Right cardiac atrium (tissue), 5 donors: ENCODE data around the gene UBP1. TPM values are rescaled to one million over a fixed set of nuclear protein-coding genes. Genes with fewer than 3 reads are reported as not detected.
"Not testable (repeated sequence)": the region's sequence is repeated elsewhere in the genome, so short reads cannot be mapped to it uniquely, and the experiment has no call there.

Experiments
- ATAC-seq, 2 donors: fragments of 200-7000 bp; cut with Tn5 transposase; one replicate each; pipeline versions ENCODE4 v1.8.0 to v1.9.1; 2020; ENCODE audit warnings: moderate library complexity in 2 of 2, mild to moderate bottlenecking in 1 of 2
- DNase-seq, 3 donors: peaks; one replicate each; pipeline ENCODE4 v3.0.0-alpha.2; 2020
- H3K27ac ChIP-seq: one replicate; pipeline ENCODE4 v1.5.1; 2013; ENCODE audit warnings: mild to moderate bottlenecking, low read length, control low read depth, moderate library complexity
- H3K27me3 ChIP-seq: one replicate; pipeline ENCODE4 v1.6.1; 2013; ENCODE audit not compliant: control insufficient read depth, insufficient read depth
- H3K4me1 ChIP-seq: one replicate; pipeline ENCODE4 v1.6.1; 2013; ENCODE audit warnings: low read length; ENCODE audit not compliant: control insufficient read depth, insufficient read depth
- H3K4me3 ChIP-seq: one replicate; pipeline ENCODE4 v1.5.1; 2013; ENCODE audit warnings: low read length, control low read depth
- H3K9me3 ChIP-seq: one replicate; pipeline ENCODE4 v1.6.1; 2013; ENCODE audit warnings: low read length; ENCODE audit not compliant: control insufficient read depth
- WGBS: extraction: QIAGEN DNeasy Blood & Tissue Kit; methylation state at CpG from one replicate; pipeline ENCODE4 v1.1.7; 2013; 5-methylcytosine and 5-hydroxymethylcytosine counted together
- intact Hi-C, 4 donors: fragments of 100-400 bp; cut with DNase I; formaldehyde crosslinking; loops; one replicate each; pipeline versions ENCODE4 v1.11.0 to v1.14.0; 2022 to 2023
- long read RNA-seq, 4 donors: library from polyadenylated mRNA; unstranded; transcript quantifications; one replicate each; pipeline ENCODE4 v2.0.0, GENCODE V29; 2020 to 2021
- polyA plus RNA-seq: library from polyadenylated mRNA; stranded (reverse); fragments of 200-250 nt; gene quantifications from one replicate; pipeline ENCODE4 v1.2.3, GENCODE V29; 2013
- total RNA-seq, 4 donors: library from RNA; stranded (reverse); fragmentation: NEBNext Ultra II Directional; extraction: Animal tissue kit (Norgen Biotek cat#: 25700); gene quantifications; one replicate each; pipeline ENCODE4 v1.2.1, GENCODE V29; 2021
- donor health status: healthy with polysubstance abuse.
- donor health status: DM: no; HTN: yes; CAD: no.
- donor health status: DM: no; HTN: no; CAD: no.
- donor health status: DM: no; HTN: yes; CAD: no; lungs with severe emphysema.
- donor health status: DM: yes; HTN: yes; CAD: no.

Gene UBP1, protein sequence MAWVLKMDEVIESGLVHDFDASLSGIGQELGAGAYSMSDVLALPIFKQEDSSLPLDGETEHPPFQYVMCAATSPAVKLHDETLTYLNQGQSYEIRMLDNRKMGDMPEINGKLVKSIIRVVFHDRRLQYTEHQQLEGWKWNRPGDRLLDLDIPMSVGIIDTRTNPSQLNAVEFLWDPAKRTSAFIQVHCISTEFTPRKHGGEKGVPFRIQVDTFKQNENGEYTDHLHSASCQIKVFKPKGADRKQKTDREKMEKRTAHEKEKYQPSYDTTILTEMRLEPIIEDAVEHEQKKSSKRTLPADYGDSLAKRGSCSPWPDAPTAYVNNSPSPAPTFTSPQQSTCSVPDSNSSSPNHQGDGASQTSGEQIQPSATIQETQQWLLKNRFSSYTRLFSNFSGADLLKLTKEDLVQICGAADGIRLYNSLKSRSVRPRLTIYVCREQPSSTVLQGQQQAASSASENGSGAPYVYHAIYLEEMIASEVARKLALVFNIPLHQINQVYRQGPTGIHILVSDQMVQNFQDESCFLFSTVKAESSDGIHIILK
- 10 to 100 TPM; 41.6 to 47.4 (median 45.8) TPM for total RNA-seq
- polyA plus RNA-seq, result 22.4 TPM
- long read RNA-seq, donor 1, full-length matches to known transcripts, result 33 of 52 reads
- long read RNA-seq, donor 1, partial matches to known transcripts, result 10 of 52 reads
- long read RNA-seq, donor 1, other reads (novel, unspliced or antisense), result 9 of 52 reads
- long read RNA-seq, donor 2, full-length matches to known transcripts, result 18 of 21 reads
- long read RNA-seq, donor 2, partial matches to known transcripts, result 3 of 21 reads
- long read RNA-seq, donor 2, other reads (novel, unspliced or antisense), result 0 of 21 reads
- long read RNA-seq, donor 3, full-length matches to known transcripts, result 6 of 26 reads
- long read RNA-seq, donor 3, partial matches to known transcripts, result 7 of 26 reads
- long read RNA-seq, donor 3, other reads (novel, unspliced or antisense), result 13 of 26 reads
- long read RNA-seq, donor 4, full-length matches to known transcripts, result 25 of 29 reads
- long read RNA-seq, donor 4, partial matches to known transcripts, result 2 of 29 reads
- long read RNA-seq, donor 4, other reads (novel, unspliced or antisense), result 2 of 29 reads

DNA sequence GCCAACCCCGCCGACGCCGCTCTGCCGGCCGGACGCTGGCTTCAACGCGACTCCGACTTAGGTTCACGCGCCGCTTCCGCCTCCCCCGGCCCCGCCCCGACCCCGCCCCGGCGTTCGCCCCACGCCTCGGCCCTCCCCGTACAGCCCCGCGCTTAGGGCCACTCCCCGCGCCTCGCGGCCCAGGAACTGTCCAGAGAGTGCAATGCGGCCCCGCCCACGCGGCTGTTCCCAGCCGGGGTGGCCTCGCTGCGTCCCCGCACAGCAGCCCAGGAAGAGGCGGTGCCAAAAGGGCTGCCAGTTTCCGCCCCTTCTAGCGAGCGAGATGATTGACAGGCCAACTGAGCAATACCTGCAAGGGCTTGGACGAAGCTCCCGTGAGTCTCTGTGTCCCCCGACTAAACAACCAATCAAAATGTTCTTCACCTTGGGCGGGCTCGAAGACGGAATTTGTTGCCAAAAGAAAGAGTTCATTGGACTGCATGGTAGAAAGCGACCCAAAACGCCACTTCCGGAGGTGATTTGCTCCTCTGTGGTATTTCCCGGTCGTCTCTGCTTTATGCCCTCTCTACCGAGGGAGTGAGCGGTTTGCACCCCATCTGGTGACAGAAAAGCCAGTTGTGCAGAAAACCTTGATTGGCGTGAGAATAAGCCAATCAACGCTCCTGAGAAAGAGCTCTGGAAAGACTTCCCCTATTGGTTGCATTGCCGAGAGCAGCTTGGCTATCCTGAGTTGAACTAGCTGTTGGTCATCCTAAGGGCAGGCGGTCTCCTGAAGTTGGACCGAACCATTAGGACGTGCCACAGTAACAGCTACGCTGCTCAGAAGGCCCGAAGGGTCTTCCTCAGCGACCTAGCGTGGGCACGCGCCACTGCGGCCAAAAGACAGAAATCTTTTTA is at the start of gene UBP1:
Gene UBP1 (minus strand): TSS at position 78 of the 897 bp plus-strand sequence. CDS start 557 bp downstream, outside the sequence.
- DNase-seq, result peak; percentile 100
- Histone ChIP-seq H3K27me3 (no peaks in the 10 kb centered on the region), H3K27ac (peak within 1 kb of the TSS; percentile 100), H3K4me1 (peaks cover 6% of the 10 kb centered on the region), H3K4me3 (peak within 1 kb of the TSS; percentile 87), H3K9me3 (no peaks in the 10 kb centered on the region)
- under 1% methylated on average over 68 of the region's 68 CpGs for WGBS
- peak; percentile 97 to 98 for ATAC-seq
- intact Hi-C loops, result no loop called here

DNA sequence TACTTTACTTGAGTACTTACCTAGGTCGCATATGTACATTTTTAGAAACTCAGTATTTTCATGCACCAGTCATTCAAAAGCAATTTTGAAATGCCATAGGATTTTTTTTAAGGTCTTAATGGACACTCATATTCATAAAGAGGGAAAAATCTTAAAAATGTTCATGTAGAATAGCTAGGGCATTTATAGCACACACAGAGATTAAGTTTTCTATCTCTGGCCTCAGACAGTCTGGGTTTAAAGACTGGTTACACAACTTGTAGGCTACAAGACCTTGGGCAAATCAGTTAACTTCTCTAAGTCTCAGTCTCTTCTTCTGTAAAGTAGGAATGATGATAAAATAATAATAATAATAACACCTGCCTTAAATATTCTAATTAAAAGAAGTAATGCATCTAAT is 48.5 kb upstream of the UBP1 start:
- Histone ChIP-seq H3K27ac (no peak overlapping the region), H3K27me3 (no peaks in the 10 kb centered on the region), H3K9me3 (no peaks in the 10 kb centered on the region), H3K4me3 (no peak overlapping the region), H3K4me1 (peaks cover 1% of the 10 kb centered on the region)
- DNase-seq, result no peak
- intact Hi-C loops, result no loop called here
- no peak for ATAC-seq
- WGBS, result 93% methylated on average over 1 of the region's 1 CpG

- ATAC-seq (no peak), DNase-seq (no peak)
- whole genome bisulfite sequencing, result 88% methylated on average over 2 of the region's 2 CpGs
- H3K27ac ChIP-seq, result no peak overlapping the region
- peaks cover 1% of the 10 kb centered on the region for H3K4me1 ChIP-seq
- intact Hi-C loops, result no loop called here
- H3K27me3 ChIP-seq, result no peaks in the 10 kb centered on the region
- H3K4me3 ChIP-seq, result no peak overlapping the region
- no peaks in the 10 kb centered on the region for H3K9me3 ChIP-seq
Observed at GRCh38 chr3:33488246-33488645, 48.0 kb upstream of the UBP1 start.

- ATAC-seq, result no peak
- WGBS, result 78% methylated on average over 1 of the region's 1 CpG
Observed at GRCh38 chr3:33482111-33482521, 41.9 kb upstream of the UBP1 start.

GRCh38 chr3:33474896-33475295 is 34.7 kb upstream of the UBP1 start:
- 77% methylated on average over 2 of the region's 2 CpGs for WGBS
- intact Hi-C loops, result no loop called here
- H3K4me3 ChIP-seq, result no peak overlapping the region
- DNase-seq (no peak), ATAC-seq (no peak)
- H3K4me1 ChIP-seq, result no peaks in the 10 kb centered on the region
- no peaks in the 10 kb centered on the region for H3K27me3 ChIP-seq
- no peak overlapping the region for H3K27ac ChIP-seq
- no peaks in the 10 kb centered on the region for H3K9me3 ChIP-seq

More at GRCh38 chr3:33482111-33482521, 41.9 kb upstream of the UBP1 start:
- H3K27ac ChIP-seq, result no peak overlapping the region
- H3K27me3 ChIP-seq, result no peaks in the 10 kb centered on the region
- intact Hi-C loops, result no loop called here
- no peaks in the 10 kb centered on the region for H3K4me1 ChIP-seq
- DNase-seq, result no peak
- no peaks in the 10 kb centered on the region for H3K9me3 ChIP-seq
- H3K4me3 ChIP-seq, result no peak overlapping the region

GRCh38 chr3:33473813-33474212 is 33.6 kb upstream of the UBP1 start:
- Histone ChIP-seq H3K4me1 (no peaks in the 10 kb centered on the region), H3K9me3 (no peaks in the 10 kb centered on the region), H3K4me3 (no peak overlapping the region), H3K27me3 (no peaks in the 10 kb centered on the region), H3K27ac (no peak overlapping the region)
- DNase-seq, result no peak
- intact Hi-C loops, result no loop called here
- ATAC-seq, result no peak
- 94% methylated on average over 2 of the region's 2 CpGs for WGBS

DNA sequence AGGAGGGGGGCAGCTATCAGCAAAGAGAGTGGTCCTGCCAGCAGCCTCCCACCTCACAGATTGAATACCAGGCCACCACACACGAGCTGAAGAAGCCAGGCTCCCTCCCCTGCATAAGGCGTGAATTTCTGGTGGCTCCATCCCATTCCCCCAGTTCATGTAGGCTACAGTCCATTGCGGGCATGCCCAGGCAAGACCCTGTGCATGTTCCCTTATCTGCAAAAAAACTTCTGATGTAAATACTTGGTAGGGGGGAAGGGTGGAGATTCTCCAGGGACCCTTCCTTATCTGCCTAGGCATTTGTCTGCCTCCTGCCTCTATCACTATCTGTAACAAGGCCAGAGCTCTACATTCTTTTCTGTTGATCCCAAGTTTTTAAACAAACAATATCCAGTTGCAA is 27.6 kb upstream of the UBP1 start:
- H3K27me3 ChIP-seq, result no peaks in the 10 kb centered on the region
- H3K4me3 ChIP-seq, result no peak overlapping the region
- H3K4me1 ChIP-seq, result no peaks in the 10 kb centered on the region
- DNase-seq, result no peak
- no peak for ATAC-seq
- 83% methylated on average over 3 of the region's 3 CpGs for WGBS
- no peak overlapping the region for H3K27ac ChIP-seq
- intact Hi-C loops, result no loop called here
- H3K9me3 ChIP-seq, result no peaks in the 10 kb centered on the region

DNA sequence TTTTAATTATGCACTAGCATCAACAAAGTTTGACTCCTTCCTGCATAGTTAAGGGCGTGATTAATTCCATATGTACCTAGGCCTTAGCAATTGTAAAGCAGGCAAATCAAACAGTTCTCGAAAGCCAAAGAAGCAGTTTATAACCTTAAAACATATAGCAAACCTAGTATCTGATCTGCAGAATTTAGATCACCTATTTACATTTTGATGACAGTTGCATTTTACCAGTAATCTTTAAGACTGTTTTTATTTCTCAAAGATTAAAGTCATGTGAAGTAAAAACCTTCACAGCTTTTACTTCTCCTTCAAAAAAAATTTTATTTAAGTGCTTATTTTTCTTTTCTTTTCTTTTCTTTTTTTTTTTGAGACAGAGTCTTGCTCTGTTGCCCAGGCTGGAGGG is 20.9 kb upstream of the UBP1 start:
- Histone ChIP-seq H3K4me1 (no peaks in the 10 kb centered on the region), H3K9me3 (no peaks in the 10 kb centered on the region), H3K27ac (no peak overlapping the region), H3K27me3 (no peaks in the 10 kb centered on the region), H3K4me3 (no peak overlapping the region)
- intact Hi-C loops, result no loop called here
- DNase-seq, result no peak
- 96% methylated on average over 2 of the region's 2 CpGs for WGBS
- ATAC-seq, result no peak

DNA sequence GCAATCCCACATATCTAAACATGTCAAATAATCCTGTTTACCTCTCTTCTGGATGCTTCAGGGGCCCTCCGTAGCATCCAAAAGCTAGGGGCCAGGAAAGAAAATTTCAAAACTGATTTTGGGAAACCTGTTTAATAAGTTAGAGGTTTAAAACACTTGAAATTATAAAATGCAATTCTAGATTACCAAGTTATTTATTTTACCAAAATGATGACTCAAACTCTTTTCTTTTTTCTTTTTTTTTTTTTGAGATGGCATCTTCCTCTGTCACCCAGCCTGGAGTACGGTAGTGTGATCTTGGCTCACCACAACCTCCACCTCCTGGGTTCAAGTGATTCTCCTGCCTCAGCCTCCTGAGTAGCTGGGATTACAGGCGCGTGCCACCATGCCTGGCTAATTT is 19.4 kb upstream of the UBP1 start:
- H3K4me3 ChIP-seq, H3K4me1 ChIP-seq, ATAC-seq, H3K27me3 ChIP-seq, H3K9me3 ChIP-seq, intact Hi-C loops, DNase-seq, H3K27ac ChIP-seq: not testable (repeated sequence)
- WGBS, result 96% methylated on average over 4 of the region's 4 CpGs

- 80% methylated on average over 3 of the region's 3 CpGs for WGBS
- Histone ChIP-seq H3K27me3 (no peaks in the 10 kb centered on the region), H3K4me3 (no peak overlapping the region), H3K4me1 (no peaks in the 10 kb centered on the region), H3K27ac (no peak overlapping the region), H3K9me3 (no peaks in the 10 kb centered on the region)
- no peak for DNase-seq
- no peak for ATAC-seq
- intact Hi-C loops, result no loop called here
Observed at GRCh38 chr3:33458446-33458845, 18.2 kb upstream of the UBP1 start.
